Measurements from ENCODE around the gene NADK2.
"Not testable (repeated sequence)": the region's sequence is repeated elsewhere in the genome, so short reads cannot be mapped to it uniquely, and the experiment has no call there.

NADK2 gene

GRCh38 chr5:36241631-36242533, at the start of gene NADK2:
Gene NADK2 (minus strand): TSS chr5:36241925. CDS start chr5:36241798, 127 bp downstream.
- H3K4me3 ChIP-seq (replicated peaks in 1 of 2; ENCODE audit: low read depth in 2 of 2, low read length in 2 of 2): peak within 1 kb of the TSS; percentile 83 to 89
- TF ChIP-seq, protein P1, sequence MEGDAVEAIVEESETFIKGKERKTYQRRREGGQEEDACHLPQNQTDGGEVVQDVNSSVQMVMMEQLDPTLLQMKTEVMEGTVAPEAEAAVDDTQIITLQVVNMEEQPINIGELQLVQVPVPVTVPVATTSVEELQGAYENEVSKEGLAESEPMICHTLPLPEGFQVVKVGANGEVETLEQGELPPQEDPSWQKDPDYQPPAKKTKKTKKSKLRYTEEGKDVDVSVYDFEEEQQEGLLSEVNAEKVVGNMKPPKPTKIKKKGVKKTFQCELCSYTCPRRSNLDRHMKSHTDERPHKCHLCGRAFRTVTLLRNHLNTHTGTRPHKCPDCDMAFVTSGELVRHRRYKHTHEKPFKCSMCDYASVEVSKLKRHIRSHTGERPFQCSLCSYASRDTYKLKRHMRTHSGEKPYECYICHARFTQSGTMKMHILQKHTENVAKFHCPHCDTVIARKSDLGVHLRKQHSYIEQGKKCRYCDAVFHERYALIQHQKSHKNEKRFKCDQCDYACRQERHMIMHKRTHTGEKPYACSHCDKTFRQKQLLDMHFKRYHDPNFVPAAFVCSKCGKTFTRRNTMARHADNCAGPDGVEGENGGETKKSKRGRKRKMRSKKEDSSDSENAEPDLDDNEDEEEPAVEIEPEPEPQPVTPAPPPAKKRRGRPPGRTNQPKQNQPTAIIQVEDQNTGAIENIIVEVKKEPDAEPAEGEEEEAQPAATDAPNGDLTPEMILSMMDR (IDR thresholded peaks at IDR 0.05; ENCODE audit: low read depth, low read length): peak; percentile 67
- DNase-seq (ENCODE audit: low read depth in 2 of 2): peak; percentile 97 to 98

GRCh38 chr5:36285837-36286615, 44.3 kb upstream of the NADK2 start:
- TF ChIP-seq, protein P1 (IDR thresholded peaks at IDR 0.05; ENCODE audit: low read depth, low read length): no peak
- no peak for DNase-seq (ENCODE audit: low read depth in 2 of 2)
- no peak overlapping the region for H3K4me3 ChIP-seq (replicated peaks in 1 of 2; ENCODE audit: low read depth in 2 of 2, low read length in 2 of 2)

GRCh38 chr5:36283775-36284174, 42.0 kb upstream of the NADK2 start:
- not testable (repeated sequence) for H3K4me3 ChIP-seq (replicated peaks in 1 of 2; ENCODE audit: low read depth in 2 of 2, low read length in 2 of 2); DNase-seq (ENCODE audit: low read depth in 2 of 2)

DNA sequence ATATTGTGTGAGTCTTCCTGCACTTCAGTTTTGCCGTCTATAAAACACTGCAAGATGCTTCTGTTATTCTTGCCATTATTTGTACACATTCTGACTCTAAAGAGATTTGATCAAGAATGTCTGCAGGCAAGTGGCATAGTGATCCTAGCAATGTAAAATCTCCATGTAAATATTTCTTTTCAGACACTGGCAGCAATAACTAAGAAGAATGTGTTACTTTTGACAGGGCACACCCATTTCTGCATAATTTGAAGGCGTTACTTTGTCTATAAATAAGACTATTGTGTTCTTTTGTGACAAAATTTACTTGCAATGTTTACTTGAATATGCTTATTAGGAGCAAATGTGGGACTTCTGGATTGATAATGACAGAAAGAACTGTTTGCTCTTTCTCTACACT, 39.9 kb upstream of the NADK2 start:
- TF ChIP-seq, protein P1 (IDR thresholded peaks at IDR 0.05; ENCODE audit: low read depth, low read length): no peak
- no peak overlapping the region for H3K4me3 ChIP-seq (replicated peaks in 1 of 2; ENCODE audit: low read depth in 2 of 2, low read length in 2 of 2)
- no peak for DNase-seq (ENCODE audit: low read depth in 2 of 2)

GRCh38 chr5:36279054-36279698, 37.5 kb upstream of the NADK2 start:
- H3K4me3 ChIP-seq (replicated peaks in 1 of 2; ENCODE audit: low read depth in 2 of 2, low read length in 2 of 2): no peak overlapping the region
- TF ChIP-seq, protein P1 (IDR thresholded peaks at IDR 0.05; ENCODE audit: low read depth, low read length): no peak
- DNase-seq (ENCODE audit: low read depth in 2 of 2): peak; percentile 23 to 69

GRCh38 chr5:36277521-36278176, 35.9 kb upstream of the NADK2 start:
- DNase-seq (ENCODE audit: low read depth in 2 of 2): no peak

More at GRCh38 chr5:36277521-36278176, 35.9 kb upstream of the NADK2 start:
- H3K4me3 ChIP-seq (replicated peaks in 1 of 2; ENCODE audit: low read depth in 2 of 2, low read length in 2 of 2): no peak overlapping the region
- TF ChIP-seq, protein P1 (IDR thresholded peaks at IDR 0.05; ENCODE audit: low read depth, low read length): no peak
